ENCODE data around the gene UBAC2.

GRCh38 chr13:99384468-99384867 is 183.8 kb downstream of the UBAC2 start:
- TF ChIP-seq CTCF (IDR thresholded peaks at IDR 0.05; ENCODE audit: poor library complexity) (no peak), EZH2 (IDR thresholded peaks at IDR 0.05; ENCODE audit: borderline replicate concordance) (no peak)

All from hepatocyte (in vitro differentiated cells).